A172 (cell line): ENCODE data around the gene CCL14. TPM values are rescaled to one million over a fixed set of nuclear protein-coding genes. Genes with fewer than 3 reads are reported as not detected.
"Not testable (repeated sequence)": the region's sequence is repeated elsewhere in the genome, so short reads cannot be mapped to it uniquely, and the experiment has no call there.

Source experiments
- DNase-seq: peaks from one replicate; pipeline ENCODE4 v3.0.0-alpha.2; 2015; ENCODE audit warnings: low spot score
- total RNA-seq: library from RNA; depleted of rRNA; stranded (reverse); fragments of >200 nt; shearing (Covaris generic); gene quantifications from 2 replicates; pipeline ENCODE4 v1.2.3, GENCODE V29; 2014; rRNA removed

Gene CCL14
- total RNA-seq = not detected in 2 replicates

GRCh38 chr17:35986643-35987042 lies at the start of gene CCL14:
TSS of gene CCL14 (minus strand) at chr17:35986729. CDS start at chr17:35986649, 80 bp downstream.
- DNase-seq = no peak

GRCh38 chr17:36036235-36036634 lies 49.7 kb upstream of the CCL14 start:
- DNase-seq = no peak

GRCh38 chr17:36034127-36034526 lies 47.6 kb upstream of the CCL14 start:
- no peak for DNase-seq

GRCh38 chr17:36030956-36031355 lies 44.4 kb upstream of the CCL14 start:
- DNase-seq = no peak

GRCh38 chr17:36027761-36028160 lies 41.2 kb upstream of the CCL14 start:
- no peak for DNase-seq

- DNase-seq = no peak
Observed at GRCh38 chr17:36024106-36024869, 37.8 kb upstream of the CCL14 start.

- no peak for DNase-seq
Observed at GRCh38 chr17:36019423-36019822, 32.9 kb upstream of the CCL14 start.

- DNase-seq = no peak
Observed at GRCh38 chr17:36017799-36018198, 31.3 kb upstream of the CCL14 start, which contains the start of gene CCL23. TSS of gene CCL23 (minus strand) at chr17:36017972. CDS start at chr17:36017897, 75 bp downstream.

GRCh38 chr17:36016555-36016954 lies 30.0 kb upstream of the CCL14 start:
- no peak for DNase-seq

- not testable (repeated sequence) for DNase-seq
Observed at GRCh38 chr17:36015895-36016294, 29.4 kb upstream of the CCL14 start.

GRCh38 chr17:36014946-36015345 lies 28.4 kb upstream of the CCL14 start:
- no peak for DNase-seq

- DNase-seq = no peak
Observed at GRCh38 chr17:36011201-36011600, 24.7 kb upstream of the CCL14 start.

GRCh38 chr17:36008998-36009665 lies 22.6 kb upstream of the CCL14 start:
- peak; percentile 9 for DNase-seq

- DNase-seq = no peak
Observed at GRCh38 chr17:36004594-36005108, 18.1 kb upstream of the CCL14 start.

GRCh38 chr17:36002631-36003030 lies 16.1 kb upstream of the CCL14 start:
- no peak for DNase-seq

- no peak for DNase-seq
Observed at GRCh38 chr17:36001862-36002603, 15.5 kb upstream of the CCL14 start.

- DNase-seq = no peak
Observed at GRCh38 chr17:36001110-36001771, 14.7 kb upstream of the CCL14 start, which contains the start of gene CCL15. TSS of gene CCL15 (minus strand) at chr17:36001553. CDS start at chr17:36001492, 61 bp downstream.

- DNase-seq = no peak
Observed at GRCh38 chr17:36000732-36001109, 14.2 kb upstream of the CCL14 start.

GRCh38 chr17:35998756-35999155 lies 12.2 kb upstream of the CCL14 start:
- no peak for DNase-seq

GRCh38 chr17:35998018-35998545 lies 11.6 kb upstream of the CCL14 start:
- no peak for DNase-seq

- DNase-seq = not testable (repeated sequence)
Observed at GRCh38 chr17:35995346-35995745, 8.8 kb upstream of the CCL14 start.
